MCF 10A (cell line): Measurements from ENCODE around the gene HRK. TPM values are rescaled to one million over a fixed set of nuclear protein-coding genes. Genes with fewer than 3 reads are reported as not detected.

Experiments
- BruUV-seq: library from RNA; stranded (reverse); fragments of 400-500 nt; replicated peaks from 2 replicates; lab custom pipeline; 2021; lab: Mats Ljungman, UMichigan
- CTCF ChIA-PET: fragments of 300-600 bp; sonication (Branson Sonifier 250); formaldehyde crosslinking; extraction: SDS; loops from one replicate; lab custom pipeline; 2021; ENCODE audit warnings: antibody characterized with exemption, inconsistent platforms; lab: Yijun Ruan, JAX
- POLR2A ChIA-PET: fragments of 300-600, 350-650 bp; sonication (Branson Sonifier 250); formaldehyde crosslinking; extraction: SDS; loops from one replicate; lab custom pipeline; 2020; ENCODE audit warnings: antibody characterized with exemption, inconsistent platforms; lab: Yijun Ruan, JAX
- DNase-seq: peaks from one replicate; pipeline ENCODE4 v3.0.0-alpha.2; 2018; ENCODE audit not compliant: unreplicated experiment
- H3K27ac Mint-ChIP-seq: one replicate; pipeline ENCODE4 v1.8.0; 2022; ENCODE audit warnings: mild to moderate bottlenecking, low read depth, mixed read lengths; ENCODE audit not compliant: unreplicated experiment
- H3K27me3 Mint-ChIP-seq: one replicate; pipeline ENCODE4 v1.8.0; 2022; ENCODE audit warnings: mixed read lengths; ENCODE audit not compliant: insufficient read depth, unreplicated experiment
- H3K36me3 Mint-ChIP-seq: one replicate; pipeline ENCODE4 v1.8.0; 2022; ENCODE audit warnings: mild to moderate bottlenecking, moderate library complexity, mixed read lengths; ENCODE audit not compliant: insufficient read depth, unreplicated experiment
- H3K4me1 Mint-ChIP-seq: one replicate; pipeline ENCODE4 v1.8.0; 2022; ENCODE audit warnings: mixed read lengths; ENCODE audit not compliant: insufficient read depth, unreplicated experiment
- H3K4me3 Mint-ChIP-seq: one replicate; pipeline ENCODE4 v1.8.0; 2022; ENCODE audit warnings: mild to moderate bottlenecking, moderate library complexity, mixed read lengths; ENCODE audit not compliant: unreplicated experiment
- H3K9me3 Mint-ChIP-seq: one replicate; pipeline ENCODE4 v1.8.0; 2022; ENCODE audit warnings: mixed read lengths; ENCODE audit not compliant: unreplicated experiment
- intact Hi-C: fragments of 100-400 bp; cut with micrococcal nuclease; formaldehyde crosslinking; loops from 2 replicates; pipeline ENCODE4 v1.14.1; 2022
- total RNA-seq: library from RNA; stranded (reverse); gene quantifications from 2 replicates; pipeline ENCODE4 v1.2.3, GENCODE V29; 2022
- TF ChIP-seq, protein P1 (sequence below): fragments of 200-600 bp; IDR thresholded peaks from one replicate; pipeline ENCODE4 v1.8.0; 2022; ENCODE audit warnings: antibody characterized with exemption, mild to moderate bottlenecking; ENCODE audit not compliant: unreplicated experiment

Gene HRK
- total RNA-seq, 1 experiment from 2014 or later = 3.0 TPM

DNA sequence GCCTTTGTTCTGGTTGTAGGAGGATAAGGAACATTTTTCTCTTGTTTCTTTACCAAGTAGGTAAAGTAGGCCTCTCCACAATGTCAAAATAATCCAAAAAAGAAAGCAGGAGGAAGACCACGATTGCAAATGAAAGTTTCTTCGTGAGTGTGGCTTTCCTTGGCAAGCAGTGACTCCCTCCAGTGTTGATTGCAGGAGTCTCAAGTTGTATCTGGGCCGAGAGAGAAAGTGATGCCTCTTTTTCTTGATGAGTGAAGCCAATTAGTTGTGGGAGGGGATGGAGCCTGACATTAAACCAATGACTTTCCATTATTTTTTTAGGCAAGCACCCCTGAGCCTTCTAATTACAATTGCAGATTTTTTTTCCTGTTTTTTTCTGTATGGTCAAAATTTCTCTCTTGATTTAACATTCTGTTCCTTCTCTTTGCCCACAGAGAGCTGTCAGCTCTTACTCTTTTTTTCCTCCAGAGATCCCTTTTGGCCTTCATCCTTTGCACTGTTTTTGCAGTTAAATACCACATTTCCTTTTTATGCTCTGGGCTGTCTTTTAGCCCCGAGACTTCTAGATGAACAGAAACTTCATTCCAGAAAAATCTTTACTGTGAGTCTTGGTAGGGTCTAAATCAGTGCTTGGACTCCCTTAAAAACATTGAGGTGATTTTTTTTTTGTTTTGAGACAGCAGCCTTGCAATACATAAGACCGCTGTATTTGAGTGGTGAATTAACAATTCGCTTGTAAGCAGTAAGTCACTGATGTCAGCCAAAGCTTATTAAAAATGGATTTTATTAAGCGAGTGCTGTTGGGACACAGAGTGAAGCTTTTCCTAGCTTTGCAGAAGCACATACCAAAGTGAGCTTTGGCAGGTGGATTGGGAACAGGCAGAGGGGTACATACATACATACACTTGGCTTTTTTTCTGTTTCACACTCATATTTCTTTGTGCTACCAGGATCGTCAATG lies 45.3 kb upstream of the HRK start:
- intact Hi-C loops = no loop called here

DNA sequence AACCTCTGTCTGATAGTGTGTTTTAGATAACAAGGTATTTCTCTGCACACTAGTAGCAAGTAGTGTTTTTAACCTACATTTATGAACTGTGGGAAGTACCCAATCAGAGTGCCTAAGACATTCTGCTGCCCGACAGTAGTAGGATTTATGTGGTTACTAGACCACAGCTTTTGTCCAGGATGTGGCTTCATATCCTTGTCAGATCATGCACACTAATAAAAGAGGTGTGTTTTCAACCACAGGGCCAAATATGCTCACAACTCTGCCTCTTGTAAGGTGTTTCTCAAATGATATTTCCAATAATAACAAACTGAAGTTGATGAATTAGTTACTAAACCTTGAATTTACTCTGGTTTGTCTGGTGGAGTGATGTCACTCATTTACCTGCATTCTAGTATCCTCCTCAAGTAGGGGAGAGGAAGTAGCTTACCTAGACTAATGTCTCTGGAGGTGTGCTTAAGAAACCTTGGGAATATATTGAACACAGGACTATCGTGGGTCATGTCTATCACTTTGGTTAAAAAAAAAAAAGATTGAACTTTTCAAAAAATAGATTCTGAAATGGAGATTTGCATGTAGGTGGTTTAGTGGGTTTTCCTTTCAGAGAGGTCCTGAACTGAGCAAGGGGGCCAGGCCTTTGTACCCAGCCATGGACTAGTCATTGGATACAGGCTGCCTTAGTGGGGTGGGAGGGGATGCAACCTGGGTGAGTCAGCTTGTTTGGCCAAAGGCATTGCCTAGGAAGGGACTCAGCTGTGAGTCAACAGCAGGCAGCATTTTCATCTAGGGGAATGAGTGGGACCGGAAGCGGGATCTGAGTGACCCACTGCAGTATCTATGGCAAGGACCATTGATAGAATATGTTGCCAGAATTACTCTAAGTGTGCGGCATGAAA lies 43.6 kb upstream of the HRK start:
- DNase-seq = peak; percentile 64
- ChIA-PET CTCF (interaction anchor here (0.6 to 0.9 kb wide), 3 partner anchors 9 to 201 kb away, joined by 3 to 4 read pairs (median 3); no protein-coding TSS in a partner anchor), POLR2A (interaction anchor here (1.1 kb wide), 1 partner anchor 14 kb away, joined by 4 read pairs; the partner anchor contains the start of gene FBXW8)
- Mint-ChIP-seq H3K27ac (no peak overlapping the region), H3K4me1 (peaks cover 24% of the 10 kb centered on the region), H3K27me3 (no peaks in the 10 kb centered on the region), H3K9me3 (no peaks in the 10 kb centered on the region), H3K4me3 (no peak overlapping the region), H3K36me3 (peaks cover 19% of the 10 kb centered on the region)
- intact Hi-C loops = no loop called here
- BruUV-seq = no TSS peak
- TF ChIP-seq, protein P1, sequence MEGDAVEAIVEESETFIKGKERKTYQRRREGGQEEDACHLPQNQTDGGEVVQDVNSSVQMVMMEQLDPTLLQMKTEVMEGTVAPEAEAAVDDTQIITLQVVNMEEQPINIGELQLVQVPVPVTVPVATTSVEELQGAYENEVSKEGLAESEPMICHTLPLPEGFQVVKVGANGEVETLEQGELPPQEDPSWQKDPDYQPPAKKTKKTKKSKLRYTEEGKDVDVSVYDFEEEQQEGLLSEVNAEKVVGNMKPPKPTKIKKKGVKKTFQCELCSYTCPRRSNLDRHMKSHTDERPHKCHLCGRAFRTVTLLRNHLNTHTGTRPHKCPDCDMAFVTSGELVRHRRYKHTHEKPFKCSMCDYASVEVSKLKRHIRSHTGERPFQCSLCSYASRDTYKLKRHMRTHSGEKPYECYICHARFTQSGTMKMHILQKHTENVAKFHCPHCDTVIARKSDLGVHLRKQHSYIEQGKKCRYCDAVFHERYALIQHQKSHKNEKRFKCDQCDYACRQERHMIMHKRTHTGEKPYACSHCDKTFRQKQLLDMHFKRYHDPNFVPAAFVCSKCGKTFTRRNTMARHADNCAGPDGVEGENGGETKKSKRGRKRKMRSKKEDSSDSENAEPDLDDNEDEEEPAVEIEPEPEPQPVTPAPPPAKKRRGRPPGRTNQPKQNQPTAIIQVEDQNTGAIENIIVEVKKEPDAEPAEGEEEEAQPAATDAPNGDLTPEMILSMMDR = no peak

More for the DNA sequence above, 45.3 kb upstream of the HRK start:
- TF ChIP-seq, protein P1 = no peak
- no peak for DNase-seq
- POLR2A ChIA-PET = no interaction called here
- peaks cover 23% of the 10 kb centered on the region for H3K36me3 Mint-ChIP-seq
- no TSS peak for BruUV-seq
- no peak overlapping the region for H3K4me3 Mint-ChIP-seq
- no peak overlapping the region for H3K27ac Mint-ChIP-seq
- peaks cover 10% of the 10 kb centered on the region for H3K4me1 Mint-ChIP-seq
- CTCF ChIA-PET = interaction anchor here (0.6 to 0.9 kb wide), 2 partner anchors 17 to 933 kb away, joined by 3 to 5 read pairs; no protein-coding TSS in a partner anchor
- H3K9me3 Mint-ChIP-seq = no peaks in the 10 kb centered on the region
- no peaks in the 10 kb centered on the region for H3K27me3 Mint-ChIP-seq

DNA sequence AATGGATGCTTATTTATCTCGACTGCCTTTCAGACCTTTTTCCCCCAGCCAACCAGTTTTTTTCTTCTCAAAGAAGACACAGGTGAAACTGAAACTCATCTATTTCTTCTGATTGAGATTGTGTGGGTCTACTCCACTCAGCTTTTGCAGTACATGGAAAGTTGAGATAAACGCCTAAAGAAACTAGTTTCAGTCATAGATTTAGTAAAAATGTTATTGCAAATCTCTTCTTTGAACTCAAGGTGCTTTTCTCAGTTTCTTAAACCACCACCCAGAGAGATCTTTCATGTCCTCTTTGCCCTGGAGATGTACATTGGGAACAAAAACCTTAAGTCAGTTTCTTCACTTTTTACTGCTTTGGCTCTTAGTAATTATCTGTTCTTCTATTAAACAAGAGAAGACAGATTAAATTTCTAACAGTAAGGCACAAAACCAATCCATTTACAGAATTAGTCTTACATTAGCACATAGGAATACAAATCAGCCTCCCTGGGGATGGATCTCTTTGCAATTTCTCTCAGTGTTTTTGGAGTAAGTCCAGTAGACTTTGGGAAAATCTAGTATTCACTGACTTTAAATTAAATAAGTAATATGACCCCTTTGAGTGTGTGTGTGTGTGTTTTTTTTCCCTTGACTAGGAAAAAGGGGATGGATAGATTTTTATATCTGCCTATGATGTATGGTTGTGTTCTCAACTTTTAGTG lies 41.1 kb upstream of the HRK start:
- Mint-ChIP-seq H3K36me3 (peaks cover 12% of the 10 kb centered on the region), H3K27me3 (no peaks in the 10 kb centered on the region), H3K9me3 (no peaks in the 10 kb centered on the region), H3K27ac (no peak overlapping the region), H3K4me3 (no peak overlapping the region), H3K4me1 (peaks cover 26% of the 10 kb centered on the region)
- TF ChIP-seq, protein P1 = no peak
- POLR2A ChIA-PET = interaction anchor here (0.9 kb wide), 1 partner anchor 41 kb away, joined by 3 read pairs; the partner anchor contains the start of gene HRK
- intact Hi-C loops = no loop called here
- CTCF ChIA-PET = no interaction called here
- no TSS peak for BruUV-seq
- no peak for DNase-seq
